HAP-1 (cell line): ENCODE measurements around the gene CBFA2T3.

Experiments
- DNase-seq, 2 experiments: peaks; one replicate each; pipeline ENCODE4 v3.0.0-alpha.2; 2016 to 2020; ENCODE audit warnings: low spot score in 2 of 2
- H3K27me3 ChIP-seq: fragments of 250-450 bp; sonication (Bioruptor Pico); 2 replicates; pipeline ENCODE4 v1.5.1; 2020; ENCODE audit warnings: low read depth, mild to moderate bottlenecking, moderate library complexity
- H3K36me3 ChIP-seq: fragments of 250-450 bp; sonication (Bioruptor Pico); replicated peaks from 2 replicates; pipeline ENCODE4 v1.5.1; 2020; ENCODE audit warnings: mild to moderate bottlenecking
- H3K4me1 ChIP-seq: fragments of 250-450 bp; sonication (Bioruptor Pico); 2 replicates; pipeline ENCODE4 v1.5.1; 2020; ENCODE audit warnings: mild to moderate bottlenecking
- H3K4me3 ChIP-seq: fragments of 250-450 bp; sonication (Bioruptor Pico); 2 replicates; pipeline ENCODE4 v1.5.1; 2020; ENCODE audit warnings: mild to moderate bottlenecking, moderate library complexity
- H3K9me3 ChIP-seq: fragments of 250-450 bp; sonication (Bioruptor Pico); 2 replicates; pipeline ENCODE4 v1.5.1; 2020; ENCODE audit warnings: mild to moderate bottlenecking, moderate library complexity
- in situ Hi-C: fragments of 300-500 bp; cut with MboI; formaldehyde crosslinking; loops from 3 replicates; pipeline ENCODE4 v1.14.3; 2020; ENCODE audit warnings: low sequenced_read_pairs, inconsistent platforms, mixed read lengths

The CBFA2T3 gene

DNA sequence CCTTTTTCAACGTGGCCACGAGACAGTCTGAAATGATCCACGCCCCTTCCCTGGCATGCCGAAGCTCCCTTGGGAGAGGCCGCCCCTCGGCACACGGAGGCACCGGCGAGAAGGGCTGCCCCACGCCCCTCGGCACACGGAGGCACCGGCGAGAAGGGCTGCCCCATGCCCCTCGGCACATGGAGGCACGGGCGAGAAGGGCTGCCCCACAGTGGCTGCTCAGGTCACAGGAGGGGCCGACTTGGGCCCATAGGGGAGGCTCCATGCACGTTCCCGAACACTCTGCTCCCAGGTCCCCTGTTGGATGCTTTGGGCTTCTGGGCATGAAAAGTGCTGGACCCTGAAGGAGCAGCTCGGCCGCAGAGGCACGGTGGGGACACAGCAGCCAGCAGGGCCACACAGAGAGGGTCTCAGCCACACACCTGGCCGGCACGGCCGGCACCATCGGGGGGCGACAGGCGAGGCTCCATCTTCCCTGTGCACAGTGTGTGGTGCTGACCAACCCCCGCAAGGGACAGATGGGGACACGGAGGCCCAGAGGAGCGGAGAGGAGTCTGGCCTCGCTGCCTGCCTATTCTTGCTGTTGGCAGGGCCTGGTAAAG lies 42.8 kb downstream of the CBFA2T3 start:
- Histone ChIP-seq H3K4me1 (no peaks in the 10 kb centered on the region), H3K9me3 (no peaks in the 10 kb centered on the region), H3K4me3 (no peak overlapping the region), H3K27me3 (peaks cover 40% of the 10 kb centered on the region), H3K36me3 (no peaks in the 10 kb centered on the region)
- in situ Hi-C loops = loop anchor here (10.0 kb wide), 1 partner anchor 231 kb away; no protein-coding TSS in a partner anchor
- no peak for DNase-seq

DNA sequence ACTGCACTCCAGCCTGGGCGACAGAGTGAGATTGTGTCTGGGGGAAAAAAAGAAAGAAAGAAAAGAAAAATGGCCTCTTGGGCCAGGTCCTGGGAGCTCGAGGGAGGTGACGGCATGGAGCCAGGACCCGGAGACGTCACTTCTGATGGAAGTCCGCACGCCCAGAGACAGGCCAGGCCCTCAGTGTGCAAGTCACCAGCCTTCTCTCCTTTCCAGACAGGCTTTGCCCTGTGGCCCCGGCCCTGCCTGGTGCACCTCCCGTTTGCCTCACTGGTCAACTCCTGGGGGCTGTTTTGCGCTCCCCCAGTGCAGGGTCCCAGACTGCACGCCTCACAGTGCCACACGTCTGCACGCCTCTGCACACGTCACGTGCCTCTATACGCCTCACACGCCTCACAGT lies 44.1 kb downstream of the CBFA2T3 start:
- no peaks in the 10 kb centered on the region for H3K9me3 ChIP-seq
- no peaks in the 10 kb centered on the region for H3K36me3 ChIP-seq
- H3K27me3 ChIP-seq = peaks cover 28% of the 10 kb centered on the region
- H3K4me1 ChIP-seq = no peaks in the 10 kb centered on the region
- in situ Hi-C loops = loop anchor here (10.0 kb wide), 1 partner anchor 232 kb away; no protein-coding TSS in a partner anchor
- H3K4me3 ChIP-seq = no peak overlapping the region
- DNase-seq = no peak

DNA sequence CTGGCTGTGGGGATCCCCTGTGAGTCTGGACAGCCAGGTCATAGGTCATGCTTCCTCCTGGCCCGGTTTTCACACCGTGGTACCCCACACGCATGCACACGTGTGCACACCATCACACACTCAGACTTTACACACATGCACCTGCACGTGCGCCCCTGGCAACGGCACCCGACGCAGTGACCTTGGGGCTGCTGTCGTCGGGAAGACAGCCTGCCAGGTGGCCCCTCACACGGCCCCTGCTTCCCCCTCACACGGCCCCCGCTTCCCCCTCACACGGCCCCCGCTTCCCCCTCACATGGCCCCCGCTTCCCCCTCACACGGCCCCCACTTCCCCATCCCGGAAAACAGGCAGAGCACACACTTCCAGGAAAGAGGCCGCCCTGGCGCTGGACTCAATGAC lies 45.1 kb downstream of the CBFA2T3 start:
- in situ Hi-C loops = loop anchor here (10.0 kb wide), 1 partner anchor 233 kb away; no protein-coding TSS in a partner anchor
- no peak for DNase-seq
- H3K4me1 ChIP-seq = no peaks in the 10 kb centered on the region
- peaks cover 18% of the 10 kb centered on the region for H3K27me3 ChIP-seq
- no peaks in the 10 kb centered on the region for H3K9me3 ChIP-seq
- no peak overlapping the region for H3K4me3 ChIP-seq
- H3K36me3 ChIP-seq = no peaks in the 10 kb centered on the region

DNA sequence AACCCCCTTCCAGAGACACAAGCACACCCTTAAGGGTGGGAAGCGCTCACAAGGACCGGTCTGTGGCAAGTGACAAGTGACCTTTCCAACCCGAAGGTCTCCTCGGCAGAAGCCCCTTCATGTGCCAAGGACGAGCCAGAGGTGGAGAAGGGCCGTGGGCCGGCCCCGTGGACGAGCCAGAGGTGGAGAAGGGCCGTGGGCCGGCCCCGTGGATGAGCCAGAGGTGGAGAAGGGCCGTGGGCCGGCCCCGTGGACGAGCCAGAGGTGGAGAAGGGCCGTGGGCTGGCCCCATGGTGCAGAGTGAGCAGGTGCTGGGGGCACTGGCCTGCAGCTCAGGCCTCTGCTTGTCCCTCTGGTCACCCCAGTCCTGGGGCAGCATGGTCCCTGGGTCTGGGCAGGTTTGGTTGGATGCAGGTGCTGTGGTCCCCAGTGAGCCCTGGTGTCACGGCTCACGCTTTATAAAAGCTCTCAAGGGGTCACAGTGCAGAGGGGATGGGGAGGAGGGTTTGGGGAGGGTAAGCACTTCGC lies 45.6 kb downstream of the CBFA2T3 start:
- in situ Hi-C loops = loop anchor here (10.0 kb wide), 1 partner anchor 233 kb away; no protein-coding TSS in a partner anchor
- H3K36me3 ChIP-seq = no peaks in the 10 kb centered on the region
- no peaks in the 10 kb centered on the region for H3K4me1 ChIP-seq
- peaks cover 13% of the 10 kb centered on the region for H3K27me3 ChIP-seq
- H3K4me3 ChIP-seq = no peak overlapping the region
- no peaks in the 10 kb centered on the region for H3K9me3 ChIP-seq
- DNase-seq = no peak

DNA sequence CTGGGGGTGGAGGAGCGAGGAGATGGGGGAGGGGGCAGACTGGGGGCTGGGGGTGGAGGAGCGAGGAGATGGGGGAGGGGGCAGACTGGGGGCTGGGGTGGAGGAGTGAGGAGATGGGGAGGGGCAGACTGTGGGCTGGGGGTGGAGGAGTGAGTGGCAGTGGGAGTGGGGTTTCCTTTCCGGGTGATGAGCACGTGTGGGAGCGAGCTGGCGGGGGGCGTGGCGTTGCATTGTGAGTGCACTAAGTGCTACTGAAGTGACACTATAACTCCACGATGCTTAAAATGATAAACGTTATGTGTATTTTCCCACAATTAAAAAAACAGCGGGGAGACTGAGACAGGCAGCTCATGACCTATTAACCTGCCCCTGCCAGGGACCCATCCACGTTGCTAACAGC lies 46.3 kb downstream of the CBFA2T3 start:
- no peak overlapping the region for H3K4me3 ChIP-seq
- in situ Hi-C loops = loop anchor here (10.0 kb wide), 1 partner anchor 234 kb away; no protein-coding TSS in a partner anchor
- no peaks in the 10 kb centered on the region for H3K9me3 ChIP-seq
- no peaks in the 10 kb centered on the region for H3K4me1 ChIP-seq
- no peak for DNase-seq
- H3K27me3 ChIP-seq = peaks cover 7% of the 10 kb centered on the region
- H3K36me3 ChIP-seq = no peaks in the 10 kb centered on the region

DNA sequence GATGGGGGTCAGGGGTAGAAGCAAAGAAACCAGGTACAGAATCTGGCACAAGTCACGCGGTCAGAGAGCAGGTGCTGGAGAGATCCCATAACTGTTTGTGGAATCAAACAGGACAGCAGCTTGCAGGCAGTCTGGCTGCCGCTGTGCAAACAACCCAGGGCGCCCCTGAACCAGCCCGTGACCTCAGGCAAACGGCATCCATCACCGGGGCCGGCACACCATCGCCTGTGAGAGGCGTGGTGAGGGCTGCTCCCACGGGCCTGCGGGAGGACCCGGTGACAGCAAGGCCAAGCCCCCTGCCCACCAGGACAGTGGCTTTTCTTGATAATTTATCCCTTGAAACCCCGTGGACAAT lies 47.9 kb downstream of the CBFA2T3 start:
- Histone ChIP-seq H3K9me3 (no peaks in the 10 kb centered on the region), H3K4me3 (no peak overlapping the region), H3K4me1 (no peaks in the 10 kb centered on the region), H3K27me3 (no peaks in the 10 kb centered on the region), H3K36me3 (no peaks in the 10 kb centered on the region)
- in situ Hi-C loops = no loop called here
- no peak for DNase-seq

GRCh38 chr16:88928405-88929090 lies 48.5 kb downstream of the CBFA2T3 start:
- Histone ChIP-seq H3K9me3 (no peaks in the 10 kb centered on the region), H3K27me3 (no peaks in the 10 kb centered on the region), H3K36me3 (no peaks in the 10 kb centered on the region), H3K4me1 (no peaks in the 10 kb centered on the region), H3K4me3 (no peak overlapping the region)
- in situ Hi-C loops = no loop called here
- DNase-seq = no peak

- no peak overlapping the region for H3K4me3 ChIP-seq
- in situ Hi-C loops = no loop called here
- H3K9me3 ChIP-seq = no peaks in the 10 kb centered on the region
- no peaks in the 10 kb centered on the region for H3K36me3 ChIP-seq
- DNase-seq = no peak
- no peaks in the 10 kb centered on the region for H3K4me1 ChIP-seq
- no peaks in the 10 kb centered on the region for H3K27me3 ChIP-seq
Measured at GRCh38 chr16:88927661-88928060, 49.3 kb downstream of the CBFA2T3 start.

DNA sequence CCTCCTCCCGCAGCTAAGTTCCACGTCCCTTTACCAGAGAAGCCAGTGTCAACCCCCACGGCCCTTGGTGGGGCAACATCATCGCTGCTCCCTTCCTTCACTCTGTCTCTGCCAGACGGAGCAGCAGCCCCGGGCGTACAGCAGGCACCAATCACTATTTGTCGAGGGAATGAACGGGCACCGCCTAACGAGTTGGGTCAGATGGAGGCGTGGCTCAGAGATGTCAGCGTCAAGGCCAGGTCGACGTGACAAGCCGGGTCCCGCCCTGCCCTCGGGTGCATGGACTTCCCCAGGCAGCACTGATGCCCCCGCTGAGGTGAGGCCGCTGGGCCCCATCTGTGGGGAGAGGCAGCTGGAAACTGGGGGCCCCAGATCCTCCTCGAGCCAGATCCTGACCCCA lies 50.0 kb downstream of the CBFA2T3 start:
- Histone ChIP-seq H3K4me1 (no peaks in the 10 kb centered on the region), H3K4me3 (no peak overlapping the region), H3K36me3 (no peaks in the 10 kb centered on the region), H3K9me3 (no peaks in the 10 kb centered on the region), H3K27me3 (no peaks in the 10 kb centered on the region)
- no peak for DNase-seq
- in situ Hi-C loops = no loop called here

GRCh38 chr16:88926374-88926990 lies 50.5 kb downstream of the CBFA2T3 start:
- H3K36me3 ChIP-seq = no peaks in the 10 kb centered on the region
- no peaks in the 10 kb centered on the region for H3K9me3 ChIP-seq
- H3K4me1 ChIP-seq = no peaks in the 10 kb centered on the region
- no peak overlapping the region for H3K4me3 ChIP-seq
- H3K27me3 ChIP-seq = no peaks in the 10 kb centered on the region
- DNase-seq = no peak
- in situ Hi-C loops = no loop called here

DNA sequence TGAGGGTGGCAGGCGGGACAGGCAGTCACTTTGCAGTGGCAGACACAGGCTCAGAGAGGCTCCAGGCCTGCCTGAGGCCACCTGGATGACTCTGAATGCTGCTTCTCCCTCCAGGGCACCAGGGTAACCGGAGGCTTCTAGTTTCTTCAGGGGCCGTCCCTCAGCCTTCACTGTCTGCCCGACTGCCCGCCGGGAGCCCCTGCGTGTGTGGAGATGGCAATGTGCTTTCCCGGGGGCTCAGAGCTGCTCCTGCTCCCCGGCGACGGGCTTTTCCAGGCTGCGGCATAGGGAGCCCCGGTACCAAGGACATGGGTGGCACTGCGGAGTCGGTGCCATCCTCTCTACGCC lies 51.5 kb downstream of the CBFA2T3 start:
- Histone ChIP-seq H3K9me3 (no peaks in the 10 kb centered on the region), H3K27me3 (no peaks in the 10 kb centered on the region), H3K4me3 (no peak overlapping the region), H3K4me1 (no peaks in the 10 kb centered on the region), H3K36me3 (no peaks in the 10 kb centered on the region)
- in situ Hi-C loops = no loop called here
- no peak for DNase-seq

DNA sequence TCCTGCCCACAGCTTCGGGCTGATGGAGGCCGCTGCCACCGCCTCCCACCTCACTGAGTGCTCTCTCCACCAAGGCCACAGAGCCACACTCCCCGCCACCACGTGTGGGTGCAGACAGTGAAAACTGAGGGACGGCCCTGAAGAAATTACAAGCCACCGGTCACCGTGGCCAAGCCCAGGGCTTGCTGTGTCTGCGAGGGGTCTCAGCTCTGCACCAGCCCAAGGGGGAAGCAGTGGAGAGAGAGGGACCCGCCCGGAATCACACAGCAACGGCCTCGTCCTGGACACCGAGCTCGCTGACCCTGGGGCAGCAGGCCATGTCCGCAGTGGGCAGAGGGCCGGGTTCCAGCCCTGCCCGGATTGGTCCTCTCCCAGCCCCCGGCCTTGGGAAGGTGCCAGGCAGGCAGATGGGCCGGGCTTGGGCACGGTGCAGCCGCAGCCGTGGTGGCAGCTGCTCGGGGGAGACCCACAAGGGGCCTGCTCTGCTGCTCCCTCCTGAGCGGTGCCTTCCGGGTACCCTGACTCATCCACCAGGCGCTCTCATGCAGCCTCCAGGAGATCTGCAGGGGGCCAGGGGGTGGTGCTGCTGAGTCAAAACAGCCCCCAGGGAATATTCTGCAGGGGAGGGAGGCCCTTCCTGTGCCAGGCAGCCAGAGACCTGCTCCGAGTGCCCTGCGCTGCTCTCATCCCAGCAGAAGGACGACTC lies 52.0 kb downstream of the CBFA2T3 start:
- H3K4me3 ChIP-seq = no peak overlapping the region
- no peaks in the 10 kb centered on the region for H3K27me3 ChIP-seq
- no peaks in the 10 kb centered on the region for H3K36me3 ChIP-seq
- peak; percentile 15 to 63 for DNase-seq
- H3K9me3 ChIP-seq = no peaks in the 10 kb centered on the region
- in situ Hi-C loops = no loop called here
- H3K4me1 ChIP-seq = no peaks in the 10 kb centered on the region

DNA sequence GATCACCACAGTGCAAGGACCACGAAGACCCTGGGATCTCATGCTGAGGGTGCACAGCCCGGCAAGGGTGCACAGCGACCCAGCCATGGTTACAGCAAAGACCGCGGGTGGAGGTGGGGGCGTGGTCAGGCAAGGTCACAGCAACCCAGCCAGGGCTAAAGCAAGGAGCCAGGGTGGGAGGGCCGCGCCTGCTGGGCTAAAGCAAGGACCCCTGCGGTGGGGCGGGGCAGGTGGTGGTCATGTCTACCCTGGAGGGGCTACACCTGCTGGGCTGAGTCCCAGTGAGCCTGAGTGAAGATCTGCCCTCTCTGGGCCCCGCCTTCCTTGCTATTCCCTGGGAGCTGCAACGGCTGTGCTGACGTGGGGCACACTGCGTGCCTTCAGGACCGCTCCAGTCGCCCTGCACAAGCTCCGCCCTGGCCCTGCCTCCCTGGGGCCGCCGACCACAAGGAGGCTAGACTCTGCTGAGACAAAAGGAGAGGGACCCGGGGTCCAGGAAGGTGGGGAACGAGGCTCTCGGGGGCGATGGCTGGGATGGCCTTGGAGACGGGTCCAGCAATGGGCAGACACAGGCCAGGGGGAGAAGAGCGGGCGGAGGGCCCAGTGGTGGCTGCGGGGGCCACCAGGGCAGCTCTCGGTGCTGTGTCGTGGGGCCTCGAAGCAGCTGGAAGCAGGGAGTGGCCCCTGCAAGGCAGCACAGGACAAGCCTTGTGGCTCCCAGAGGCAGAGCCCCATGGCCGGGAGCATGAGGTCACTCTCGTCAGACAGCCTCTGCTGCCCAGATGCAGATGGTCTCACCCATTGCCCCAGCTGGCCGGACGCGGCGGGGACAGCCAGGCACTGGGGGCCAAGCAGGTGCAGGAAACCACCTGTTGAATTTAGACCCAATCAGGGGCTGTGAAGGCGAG lies 52.8 kb downstream of the CBFA2T3 start:
- Histone ChIP-seq H3K4me3 (no peak overlapping the region), H3K9me3 (no peaks in the 10 kb centered on the region), H3K4me1 (no peaks in the 10 kb centered on the region), H3K27me3 (no peaks in the 10 kb centered on the region), H3K36me3 (no peaks in the 10 kb centered on the region)
- DNase-seq = no peak
- in situ Hi-C loops = no loop called here
